HG03565 (cell line): ENCODE results near the gene ZNF222.

Source experiments
- ATAC-seq: cut with Tn5 transposase; IDR thresholded peaks from one replicate; pipeline ENCODE4 v1.9.1; 2021; ENCODE audit warnings: mild to moderate bottlenecking, moderate library complexity; ENCODE audit not compliant: unreplicated experiment

Gene ZNF222

DNA sequence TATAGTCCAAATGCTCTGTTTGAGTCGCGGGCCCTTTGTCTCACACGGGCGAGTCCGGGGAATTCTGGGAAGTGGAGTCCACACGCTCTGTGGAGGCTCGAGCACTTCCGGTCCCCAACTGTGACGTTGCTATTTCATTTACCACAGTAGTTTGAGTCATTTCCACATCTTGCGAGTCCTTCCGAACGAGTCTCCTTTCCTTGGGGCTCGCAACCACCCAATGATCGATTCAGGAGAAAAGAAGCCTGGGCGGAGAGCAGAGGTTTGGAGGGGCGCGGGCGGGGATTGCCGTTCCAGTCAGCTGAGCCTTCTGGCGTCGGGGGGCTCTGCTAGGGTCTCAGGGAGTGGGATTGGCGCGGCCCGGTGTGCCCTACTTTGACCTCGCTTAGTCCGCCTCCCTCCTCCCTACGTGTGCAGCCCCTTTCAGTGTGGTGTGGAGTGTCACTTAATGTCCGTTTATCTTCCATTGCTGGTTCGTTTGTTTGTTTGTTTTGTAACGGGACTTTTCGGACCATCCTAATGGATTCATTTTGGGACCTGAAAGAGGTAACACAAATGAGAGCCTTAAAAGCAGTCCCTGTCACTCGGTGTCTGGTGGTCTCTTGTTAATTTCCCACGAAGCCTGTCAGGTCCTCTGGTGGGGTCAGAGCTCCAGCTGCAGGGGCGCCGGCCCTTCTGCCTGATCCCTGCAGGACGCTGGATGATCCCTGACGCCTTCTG is at the start of gene ZNF222:
Gene ZNF222, plus strand, starts transcription at position 163 of the 720 bp plus-strand sequence. Its CDS starts 58 bp downstream, at position 221.
- peak; percentile 96 for ATAC-seq

DNA sequence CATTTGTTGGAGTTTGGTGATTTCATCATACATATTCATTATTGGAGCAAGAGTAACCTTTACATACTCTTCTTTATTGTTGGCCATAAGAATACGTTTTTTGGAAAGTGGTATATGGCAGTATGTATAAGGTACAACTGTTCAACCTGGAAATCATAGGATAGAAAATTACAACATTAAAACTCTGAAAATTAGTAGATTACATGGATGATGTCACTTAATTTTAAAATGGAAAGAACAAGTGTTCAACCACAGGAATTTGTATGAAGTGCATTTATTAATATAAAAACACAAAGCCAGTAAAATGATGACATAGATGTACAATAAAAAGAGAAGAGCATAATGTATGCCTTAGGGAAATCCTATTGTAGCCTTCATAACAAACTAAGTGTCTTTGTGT is 48.4 kb upstream of the ZNF222 start:
- ATAC-seq = no peak

DNA sequence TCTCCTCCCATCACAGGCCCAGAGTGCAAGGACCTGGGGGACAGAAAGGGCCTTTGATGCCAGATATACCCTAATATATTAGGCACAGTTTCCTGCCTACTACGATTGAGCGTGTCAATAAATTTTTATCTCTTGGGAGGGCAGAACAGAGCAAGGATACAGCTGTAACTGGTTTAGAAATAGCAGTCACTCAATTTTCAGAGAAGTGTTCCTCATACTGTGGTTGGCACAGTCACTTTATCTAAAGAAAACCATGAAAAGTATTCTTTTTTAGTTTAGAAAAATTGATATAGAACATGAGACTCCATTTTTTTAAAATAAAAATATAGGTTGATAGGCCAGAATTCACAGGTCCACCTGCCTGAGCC is 41.7 kb upstream of the ZNF222 start:
- no peak for ATAC-seq

DNA sequence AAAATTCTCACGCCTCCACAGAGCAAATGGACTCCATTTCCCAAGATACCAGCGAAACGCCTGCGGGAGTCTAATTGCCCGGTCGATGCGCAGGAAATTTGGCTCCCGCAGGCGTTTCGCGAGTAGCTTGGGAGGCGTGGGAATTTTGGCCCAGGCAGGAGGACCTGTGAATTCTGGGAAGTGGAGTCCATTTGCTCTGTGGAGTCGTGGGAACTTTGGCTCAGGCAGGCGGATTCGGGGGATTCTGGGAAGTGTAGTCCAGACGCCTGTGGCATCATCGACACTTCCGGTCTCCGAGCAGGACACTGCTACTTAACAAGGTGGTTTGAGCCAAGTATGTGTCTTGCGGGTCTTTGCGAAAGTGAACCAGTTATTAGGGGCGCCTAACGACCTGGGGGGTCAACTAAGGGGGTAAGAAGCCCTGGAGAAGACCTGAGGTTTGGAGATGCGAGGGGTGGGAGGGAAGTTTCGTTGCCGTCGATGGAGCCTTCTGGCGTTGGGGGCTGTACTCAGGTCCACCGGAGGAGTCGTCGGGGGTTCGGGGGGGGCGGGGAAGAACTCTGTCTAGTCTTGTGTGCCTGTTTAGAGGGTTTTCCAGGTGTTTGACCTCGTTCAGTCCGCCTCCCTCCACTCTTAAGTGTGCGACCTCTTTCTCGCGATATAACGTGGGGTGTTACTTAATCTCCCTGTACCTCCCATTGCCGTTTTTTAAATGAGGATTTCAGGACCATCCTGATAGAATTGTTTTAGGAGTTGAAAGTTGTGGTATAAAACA is 41.1 kb upstream of the ZNF222 start, which contains the start of gene ZNF155:
Gene ZNF155, plus strand, starts transcription at position 277 of the 775 bp plus-strand sequence. CDS start 4,356 bp downstream, outside the sequence.
- ATAC-seq = peak; percentile 76

DNA sequence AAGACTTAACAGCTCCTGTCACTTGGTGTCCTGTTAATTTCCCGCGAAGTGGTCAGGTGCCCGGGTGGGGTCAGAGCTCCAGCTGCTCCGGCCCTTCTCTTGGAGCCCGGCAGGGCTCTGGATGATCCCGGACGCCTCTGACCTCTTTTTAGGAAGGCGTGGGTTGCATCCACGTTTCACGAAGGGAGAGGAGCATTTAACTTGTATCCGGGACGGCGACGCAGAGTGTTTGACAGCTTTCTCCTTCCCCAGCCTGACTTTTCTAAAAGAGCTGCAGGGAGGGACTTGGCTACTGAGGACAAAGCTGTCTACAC is 40.5 kb upstream of the ZNF222 start:
- no peak for ATAC-seq

DNA sequence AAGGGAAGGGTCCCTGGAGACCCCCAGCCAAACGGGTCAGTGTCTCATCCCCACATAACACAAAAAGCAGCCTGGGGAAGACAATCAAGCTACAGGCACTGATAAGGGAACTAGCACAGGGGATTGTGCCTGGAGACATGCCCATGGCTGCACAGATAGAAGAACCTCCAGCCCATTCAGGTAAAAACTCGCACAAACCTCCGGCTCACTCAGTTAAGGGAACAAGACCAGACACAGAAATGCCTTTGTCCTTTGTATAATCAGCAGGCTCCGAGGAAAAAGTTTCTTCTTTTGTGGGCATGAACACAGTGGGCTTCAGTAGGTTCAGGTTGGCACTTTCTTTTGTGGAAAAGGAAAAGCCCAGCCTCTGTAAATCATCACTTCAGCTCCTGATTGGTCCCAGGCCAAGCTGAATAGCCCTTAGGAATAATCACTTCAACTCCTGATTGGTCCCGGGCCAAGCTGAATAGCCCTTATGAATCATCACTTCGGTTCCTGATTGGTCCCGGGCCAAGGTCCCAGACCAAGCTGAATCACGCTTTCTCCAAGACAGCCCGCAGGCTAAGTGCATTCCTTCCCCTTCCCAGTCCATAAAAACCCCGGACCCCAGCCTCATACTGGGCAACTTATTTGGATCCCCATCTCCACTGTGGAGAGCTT is 27.4 kb upstream of the ZNF222 start:
- no peak for ATAC-seq

DNA sequence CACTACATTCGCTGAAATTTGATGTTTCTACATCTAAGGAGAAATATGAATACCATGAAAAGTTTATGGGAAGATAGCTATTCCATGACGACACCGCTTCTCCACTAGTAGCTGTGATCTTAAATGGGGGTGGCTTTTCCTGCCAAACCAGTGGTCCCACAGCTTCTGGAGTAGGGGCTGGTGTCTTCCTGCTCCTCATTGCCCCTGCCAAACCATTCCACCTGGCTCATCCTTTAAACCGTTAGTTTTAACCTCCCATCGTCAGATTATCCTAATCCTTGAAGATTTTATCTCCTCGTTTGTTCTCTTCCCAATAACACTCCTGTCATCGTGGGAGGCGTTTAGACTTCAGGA is 23.0 kb upstream of the ZNF222 start:
- ATAC-seq = no peak

DNA sequence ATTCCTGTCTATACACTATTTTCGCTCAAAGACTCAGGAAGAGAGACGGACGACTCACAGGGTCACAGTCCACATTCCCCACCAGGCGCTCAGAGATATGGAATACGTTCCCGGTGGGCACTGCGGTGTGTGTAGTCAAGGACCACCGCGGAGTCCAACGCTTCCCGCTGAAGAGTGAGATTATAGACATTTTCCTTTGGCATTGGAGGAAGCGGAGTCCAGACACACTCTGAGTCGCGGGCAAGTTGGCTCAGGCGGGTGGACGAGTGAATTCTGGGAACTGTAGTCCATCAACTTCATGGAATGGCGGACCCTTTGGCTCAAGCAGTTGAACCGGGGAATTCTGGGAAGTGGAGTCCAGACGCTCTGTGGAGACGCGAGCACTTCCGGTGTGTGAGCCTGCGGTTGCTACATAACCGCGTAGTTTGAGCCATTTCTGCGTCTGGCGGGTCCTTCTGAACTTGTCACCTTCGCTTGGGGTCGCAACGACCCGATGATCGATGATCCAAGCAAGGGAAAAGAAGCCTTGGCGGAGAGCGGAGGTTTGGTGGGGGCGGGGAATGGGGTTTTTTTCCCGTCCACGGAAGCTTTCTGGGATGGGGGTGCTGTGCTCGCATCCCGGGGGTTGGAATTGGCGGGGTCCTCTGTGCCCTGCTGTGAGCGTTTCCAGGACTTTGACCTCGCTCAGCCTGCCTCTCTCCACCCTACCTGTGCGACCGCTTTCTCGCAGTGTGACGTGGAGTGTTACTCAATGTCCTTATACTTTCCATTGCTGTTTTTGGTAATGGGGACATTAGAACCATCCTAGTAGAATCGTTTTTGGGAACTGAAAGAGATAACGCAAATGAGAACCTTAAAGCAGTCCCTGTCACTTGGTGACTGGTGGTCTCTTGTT is 22.4 kb upstream of the ZNF222 start, which contains the start of gene ZNF230:
Gene ZNF230, plus strand, starts transcription at position 392 of the 895 bp plus-strand sequence. CDS start 4,122 bp downstream, outside the sequence.
- ATAC-seq = peak; percentile 88

DNA sequence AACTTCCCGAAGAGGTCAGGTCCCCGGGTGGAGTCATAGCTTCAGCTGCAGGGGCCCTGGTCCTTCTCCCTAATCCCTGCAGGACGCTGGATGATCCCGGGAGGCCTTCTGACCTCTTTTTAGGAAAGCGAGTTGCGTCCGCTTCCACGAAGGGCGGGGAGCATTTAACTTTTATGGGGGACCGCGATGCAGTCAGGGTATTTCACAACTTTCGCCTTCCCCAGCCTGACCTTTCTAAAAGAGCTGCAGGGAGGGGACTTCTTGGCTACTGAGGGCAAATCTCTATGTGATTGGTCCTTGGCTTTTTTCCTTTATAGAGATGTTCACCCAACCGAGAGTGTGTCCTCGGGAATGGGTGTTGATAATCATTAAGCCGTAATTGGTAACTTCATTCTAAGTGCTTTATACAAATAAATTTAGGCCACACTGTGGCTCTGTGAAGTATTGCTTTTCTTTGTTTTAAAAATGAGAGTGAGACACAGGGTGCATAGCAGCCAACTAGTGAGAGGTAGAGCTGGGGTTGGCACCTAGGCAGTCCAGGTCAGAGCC is 21.6 kb upstream of the ZNF222 start:
- no peak for ATAC-seq

DNA sequence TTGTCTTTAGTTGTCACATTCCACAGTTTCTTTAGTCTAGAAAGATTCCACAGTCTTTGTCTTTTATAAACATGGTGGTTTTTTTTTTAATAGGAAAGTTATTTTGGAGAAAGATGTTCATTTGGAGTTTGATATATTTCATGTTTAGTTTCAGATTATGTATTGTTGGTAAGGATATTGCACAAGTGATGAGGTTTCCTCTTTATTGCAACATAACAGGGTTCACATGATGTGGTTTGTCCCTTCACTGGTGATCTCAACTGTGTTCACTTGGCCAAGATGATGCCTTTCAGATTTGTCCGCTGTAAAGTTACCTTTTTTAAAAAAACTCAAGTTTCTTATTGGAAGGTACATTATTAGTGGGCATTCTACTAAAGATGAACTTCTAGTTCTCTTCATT is 19.2 kb upstream of the ZNF222 start:
- ATAC-seq = no peak

DNA sequence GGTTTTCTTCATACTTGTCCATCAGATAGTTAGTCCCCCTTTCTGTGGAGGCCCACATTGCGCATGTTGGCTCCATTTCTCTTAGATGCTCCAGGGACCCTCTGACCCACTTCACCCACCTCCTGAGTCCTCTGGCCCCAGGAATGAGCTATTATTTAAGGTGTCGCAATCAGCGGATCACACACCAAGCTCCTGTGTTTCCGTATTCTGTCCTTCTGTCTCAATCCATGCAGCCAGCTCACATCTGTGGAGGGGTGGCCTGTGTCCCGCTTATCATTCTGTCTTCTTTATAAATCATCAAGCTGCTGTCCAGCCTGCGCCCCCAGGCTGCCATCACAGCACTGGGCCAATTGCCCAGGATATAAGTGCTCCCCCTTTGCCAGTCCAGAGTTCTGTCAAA is 17.7 kb upstream of the ZNF222 start:
- no peak for ATAC-seq

DNA sequence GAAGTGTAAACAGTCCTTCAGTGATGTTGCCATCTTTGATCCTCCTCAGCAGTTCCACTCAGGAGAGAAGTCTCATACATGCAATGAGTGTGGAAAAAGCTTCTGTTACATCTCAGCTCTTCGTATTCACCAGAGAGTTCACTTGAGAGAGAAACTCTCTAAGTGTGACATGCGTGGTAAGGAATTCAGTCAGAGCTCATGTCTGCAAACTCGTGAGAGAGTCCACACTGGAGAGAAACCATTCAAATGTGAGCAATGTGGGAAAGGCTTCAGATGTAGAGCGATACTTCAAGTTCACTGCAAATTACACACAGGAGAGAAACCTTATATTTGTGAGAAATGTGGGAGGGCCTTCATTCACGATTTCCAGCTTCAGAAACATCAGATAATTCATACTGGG is 14.7 kb upstream of the ZNF222 start:
- ATAC-seq = no peak

DNA sequence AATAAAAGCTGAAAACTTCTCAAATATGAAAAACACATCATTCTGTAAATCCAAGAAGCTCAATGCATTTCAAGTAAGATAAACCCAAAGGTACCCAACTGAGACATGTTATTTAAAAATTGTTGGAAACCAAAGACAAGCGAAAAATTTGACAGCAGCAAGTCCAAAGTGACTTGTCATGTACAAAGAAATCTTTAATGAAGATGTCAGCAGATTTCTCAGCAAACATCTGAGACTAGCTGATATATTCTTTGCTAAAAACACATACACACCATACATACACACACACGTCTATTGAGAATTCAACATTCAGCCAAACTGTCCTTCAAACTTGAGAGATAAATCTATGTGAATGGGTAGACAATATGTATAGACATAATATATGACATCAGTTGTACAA is 5.7 kb upstream of the ZNF222 start:
- ATAC-seq = no peak

DNA sequence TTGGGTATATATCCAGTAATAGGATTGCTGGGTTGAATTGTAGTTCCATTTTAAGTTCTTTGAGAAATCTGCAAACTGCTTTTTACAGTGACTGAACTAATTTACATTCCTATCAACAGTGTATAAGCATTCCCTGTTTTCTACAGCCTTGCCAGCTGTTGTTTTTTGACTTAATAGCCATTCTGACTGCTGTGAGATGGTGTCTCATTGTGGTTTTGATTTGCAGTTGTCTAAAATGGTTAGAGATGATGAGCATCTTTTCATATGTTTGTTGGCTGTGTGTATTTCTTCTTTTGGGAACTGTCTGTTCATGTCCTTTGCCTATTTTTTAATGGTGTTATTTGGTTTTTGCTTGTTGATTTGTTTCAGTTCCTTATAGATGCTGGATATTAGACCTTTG is 4.0 kb upstream of the ZNF222 start:
- ATAC-seq = no peak

DNA sequence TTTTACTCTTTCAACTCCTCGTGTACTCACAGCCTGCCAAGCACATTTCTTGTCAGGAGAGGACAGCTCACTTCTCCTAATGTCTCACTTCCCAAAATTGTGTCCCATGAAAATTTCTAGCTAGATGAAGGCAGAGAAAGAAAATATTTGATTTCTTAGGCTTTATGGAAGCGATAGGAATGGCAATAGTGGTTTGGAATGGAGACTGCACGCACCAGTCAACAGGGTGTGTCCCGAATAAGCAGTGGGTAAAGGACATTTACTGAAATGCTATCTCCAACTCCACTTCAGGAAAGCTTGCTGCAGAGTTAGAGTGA is 321 bp upstream of the ZNF222 start:
- ATAC-seq = no peak

DNA sequence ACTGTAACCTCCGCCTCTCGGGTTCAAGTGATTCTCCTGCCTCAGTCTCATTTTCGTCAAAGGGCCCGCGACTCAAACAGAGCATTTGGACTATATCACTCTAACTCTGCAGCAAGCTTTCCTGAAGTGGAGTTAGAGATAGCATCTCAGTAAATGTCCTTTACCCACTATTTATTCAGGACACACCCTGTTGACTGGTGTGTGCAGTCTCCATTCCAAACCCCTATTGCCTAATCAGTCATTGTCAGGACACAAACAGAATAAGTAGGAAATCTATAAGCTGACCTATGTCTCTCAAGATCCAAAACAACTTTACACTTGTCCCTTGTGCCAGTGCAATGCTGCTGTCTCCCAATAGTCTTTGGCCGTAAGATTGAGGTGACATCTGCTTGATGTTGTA is 1.4 kb downstream of the ZNF222 start:
- no peak for ATAC-seq

DNA sequence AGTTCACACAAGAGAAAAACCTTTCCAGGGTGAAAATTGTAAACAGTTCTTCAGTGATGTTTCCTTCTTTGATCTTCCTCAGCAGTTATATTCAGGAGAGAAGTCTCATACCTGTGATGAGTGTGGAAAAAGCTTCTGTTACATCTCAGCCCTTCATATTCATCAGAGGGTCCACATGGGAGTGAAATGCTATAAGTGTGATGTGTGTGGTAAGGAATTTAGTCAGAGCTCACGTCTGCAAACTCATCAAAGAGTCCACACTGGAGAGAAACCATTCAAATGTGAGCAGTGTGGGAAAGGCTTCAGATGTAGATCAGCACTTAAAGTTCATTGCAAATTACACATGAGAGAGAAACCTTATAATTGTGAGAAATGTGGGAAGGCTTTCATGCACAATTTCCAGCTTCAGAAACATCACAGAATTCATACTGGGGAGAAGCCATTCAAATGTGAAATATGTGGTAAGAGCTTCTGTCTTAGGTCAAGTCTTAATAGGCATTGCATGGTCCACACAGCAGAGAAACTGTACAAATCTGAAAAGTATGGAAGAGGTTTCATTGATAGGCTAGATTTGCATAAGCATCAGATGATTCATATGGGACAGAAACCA is 6.9 kb downstream of the ZNF222 start:
- ATAC-seq = no peak

DNA sequence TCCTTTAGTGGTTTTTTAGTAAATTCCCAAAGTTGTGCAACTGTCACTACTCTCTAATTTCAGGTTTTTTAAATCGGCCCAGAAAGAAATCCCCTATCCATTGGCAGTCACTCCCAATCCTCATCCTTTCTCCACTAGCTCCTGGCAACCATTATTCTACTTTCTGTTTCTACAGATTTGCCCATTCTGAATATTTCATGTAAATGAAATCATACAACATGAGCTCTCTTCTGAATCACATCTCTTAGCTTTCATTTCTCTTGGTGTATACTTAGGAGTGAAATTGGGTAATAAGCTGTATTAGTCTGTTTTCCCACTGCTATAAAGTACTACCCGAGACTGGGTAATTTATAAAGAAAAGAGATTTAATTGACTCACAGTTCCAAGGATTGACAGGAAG is 17.0 kb downstream of the ZNF222 start:
- no peak for ATAC-seq

DNA sequence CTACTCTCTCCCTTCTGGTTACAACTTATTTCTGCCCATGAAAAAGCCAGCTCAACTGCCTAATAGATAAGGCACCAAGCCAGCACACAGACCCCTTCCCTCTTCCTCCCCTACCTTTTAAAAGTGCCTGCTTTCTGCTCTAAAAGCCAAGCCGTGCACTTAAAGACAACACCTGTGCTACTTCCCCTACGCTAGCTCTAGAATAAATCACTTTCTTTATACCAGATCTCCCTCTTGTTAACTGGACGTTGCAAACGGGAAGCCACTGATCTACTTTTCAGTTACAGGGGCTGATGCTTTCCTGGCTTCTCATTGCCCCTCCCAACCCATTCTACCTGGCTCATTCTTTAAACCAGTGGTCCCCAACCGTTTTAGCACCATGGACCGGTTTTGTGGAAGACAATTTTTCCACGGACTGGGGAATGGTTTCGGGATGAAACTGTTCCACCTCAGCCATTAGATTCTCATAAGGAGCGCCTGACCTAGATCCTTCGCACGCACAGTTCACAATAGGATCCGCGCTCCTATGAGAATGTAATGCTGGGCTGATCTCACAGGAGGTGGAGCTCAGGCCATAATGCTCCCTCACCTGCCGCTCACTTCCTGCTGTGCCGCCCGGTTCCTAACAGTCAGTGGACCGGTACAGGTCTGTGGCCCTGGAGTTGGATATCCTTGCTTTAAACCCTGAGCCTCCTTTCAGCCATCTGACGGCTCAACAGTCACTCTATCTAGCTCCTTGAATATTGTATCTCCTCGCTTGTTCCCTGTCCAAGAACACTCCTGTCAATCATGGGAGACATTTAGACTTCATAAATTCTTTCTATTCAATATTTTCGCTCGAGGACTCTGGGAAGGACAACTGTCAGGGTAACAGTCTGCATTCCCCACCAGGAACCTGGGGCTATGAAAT is 25.8 kb downstream of the ZNF222 start:
- ATAC-seq = no peak
